Effector CD8-positive, alpha-beta T cell (primary cell): Measurements from ENCODE around the gene SNX4.

Source experiments
- DNase-seq: peaks from one replicate; lab custom pipeline; 2025; lab: John Stamatoyannopoulos, UW

Gene SNX4

GRCh38 chr3:125403789-125404188 is 116.2 kb downstream of the SNX4 start:
- DNase-seq = no peak

- DNase-seq = no peak
Observed at GRCh38 chr3:125402639-125403038, 117.4 kb downstream of the SNX4 start.

GRCh38 chr3:125401402-125401801 is 118.6 kb downstream of the SNX4 start:
- no peak for DNase-seq

- DNase-seq = no peak
Observed at GRCh38 chr3:125398952-125399351, 121.0 kb downstream of the SNX4 start.
